Endothelial cell of umbilical vein (primary cell): ENCODE data around the gene LONP1. TPM values are rescaled to one million over a fixed set of nuclear protein-coding genes. Genes with fewer than 3 reads are reported as not detected.
A peak's percentile ranks its signal among the peaks of the same experiment; 100 is the strongest.

ENCODE experiments used
- BruUV-seq: library from RNA; stranded (reverse); fragments of 400-500 nt; replicated peaks from 2 replicates; lab custom pipeline; 2021; lab: Mats Ljungman, UMichigan
- CTCF ChIA-PET: fragments of 300-600, 350-600 bp; sonication (Branson Sonifier 250); formaldehyde crosslinking; loops from one replicate; lab custom pipeline; 2021; ENCODE audit warnings: antibody characterized with exemption, inconsistent platforms; lab: Charles Lee
- POLR2A ChIA-PET: fragments of 300-600, 350-600 bp; sonication (Branson Sonifier 250); formaldehyde crosslinking; loops from one replicate; lab custom pipeline; 2021; ENCODE audit warnings: antibody characterized with exemption, inconsistent platforms; lab: Charles Lee
- DNase-seq: peaks from one replicate; pipeline ENCODE4 v3.0.0-alpha.2; 2011; ENCODE audit warnings: low read depth, low spot score
- FAIRE-seq: peaks from 2 replicates; lab custom pipeline; 2011; peaks lifted over from hg19 to GRCh38; lab: Jason Lieb, UNC
- H2AFZ ChIP-seq: 2 replicates; pipeline ENCODE4 v1.6.0; 2012; ENCODE audit warnings: low read depth, low read length, control low read depth, inconsistent platforms
- H3K27ac ChIP-seq: 2 replicates; pipeline ENCODE4 v1.5.1; 2011; ENCODE audit warnings: low read depth, mild to moderate bottlenecking, control low read depth, low read length, moderate library complexity; ENCODE audit not compliant: insufficient read depth
- H3K27me3 ChIP-seq, 2 experiments: 2 replicates each; pipeline versions ENCODE4 v1.6.0 to v1.6.1; 2011; ENCODE audit warnings: low read length in 2 of 2, mixed read lengths in 1 of 2; ENCODE audit not compliant: control insufficient read depth in 2 of 2, insufficient read depth in 2 of 2
- H3K36me3 ChIP-seq, 2 experiments: 2 replicates in 1 of 2; 3 replicates in 1 of 2; pipeline ENCODE4 v1.5.1; 2011; ENCODE audit warnings: low read length in 2 of 2, mild to moderate bottlenecking in 1 of 2, moderate library complexity in 1 of 2; ENCODE audit not compliant: control insufficient read depth in 2 of 2, insufficient read depth in 2 of 2; ENCODE audit errors: extremely low read depth in 1 of 2
- H3K4me1 ChIP-seq: 3 replicates; pipeline ENCODE4 v1.5.1; 2011; ENCODE audit warnings: mild to moderate bottlenecking, low read length; ENCODE audit not compliant: control insufficient read depth, insufficient read depth; ENCODE audit errors: extremely low read depth
- H3K4me2 ChIP-seq: 2 replicates; pipeline ENCODE4 v1.6.1; 2011; ENCODE audit warnings: low read length, control low read depth, mixed read lengths; ENCODE audit not compliant: insufficient read depth
- H3K4me3 ChIP-seq, 3 experiments: fragments of 200-600 bp in 1 of 3; sonication (generic), shearing (Covaris generic) in 1 of 3; replicated peaks in 1 of 3; 2 replicates each; pipeline ENCODE4 v1.5.1; 2011 to 2016; ENCODE audit warnings: control low read depth in 3 of 3, low read length in 3 of 3, mild to moderate bottlenecking in 2 of 3, inconsistent platforms in 1 of 3, low read depth in 1 of 3, moderate library complexity in 1 of 3; ENCODE audit not compliant: insufficient read depth in 1 of 3
- H3K79me2 ChIP-seq: 2 replicates; pipeline ENCODE4 v1.6.0; 2012; ENCODE audit warnings: low read length, inconsistent platforms; ENCODE audit not compliant: control insufficient read depth, insufficient read depth
- H3K9ac ChIP-seq: replicated peaks from 2 replicates; pipeline ENCODE3; 2011; ENCODE audit warnings: low read length, control low read depth; ENCODE audit not compliant: insufficient read depth; ENCODE audit errors: extremely low read depth
- H3K9me1 ChIP-seq: replicated peaks from 3 replicates; pipeline ENCODE4 v1.6.0; 2011; ENCODE audit warnings: mild to moderate bottlenecking, low read length; ENCODE audit not compliant: control insufficient read depth, insufficient read depth; ENCODE audit errors: extremely low read depth
- H3K9me3 ChIP-seq: replicated peaks from 2 replicates; pipeline ENCODE4 v1.5.1; 2012; ENCODE audit warnings: low read length, inconsistent platforms; ENCODE audit not compliant: control insufficient read depth, insufficient read depth
- H4K20me1 ChIP-seq: replicated peaks from 2 replicates; pipeline ENCODE3; 2011; ENCODE audit warnings: mild to moderate bottlenecking, low read length; ENCODE audit not compliant: control insufficient read depth, insufficient read depth; ENCODE audit errors: extremely low read depth
- FOS ChIP-seq: IDR thresholded peaks from 2 replicates; pipeline ENCODE4 v1.6.1; 2011; ENCODE audit warnings: mild to moderate bottlenecking, low read length, moderate library complexity, borderline replicate concordance; ENCODE audit not compliant: insufficient read depth
- JUN ChIP-seq: IDR thresholded peaks from 2 replicates; pipeline ENCODE4 v1.6.1; 2011; ENCODE audit warnings: borderline replicate concordance, low read depth; ENCODE audit not compliant: insufficient read length, insufficient read depth
- POLR2A ChIP-seq: IDR thresholded peaks from 2 replicates; pipeline ENCODE4 v1.6.1; 2012; ENCODE audit warnings: low read depth, mild to moderate bottlenecking, control low read depth, low read length
- POLR2AphosphoS5 ChIP-seq: IDR thresholded peaks from 2 replicates; pipeline ENCODE4 v1.6.1; 2012; ENCODE audit warnings: low read depth, mild to moderate bottlenecking, control low read depth, low read length, moderate library complexity; ENCODE audit not compliant: insufficient read depth
- dilution Hi-C: fragments of 300-500 bp; cut with MboI; formaldehyde crosslinking; loops from one replicate; pipeline ENCODE4 v1.15.0; 2019; ENCODE audit warnings: low sequenced_read_pairs; ENCODE audit not compliant: extremely low pct_ligation_motif_present
- intact Hi-C: fragments of 100-400 bp; cut with micrococcal nuclease; formaldehyde crosslinking; loops from one replicate; pipeline ENCODE4 v1.10.0; 2022
- polyA plus RNA-seq, 4 experiments: library from polyadenylated mRNA; depleted of rRNA in 3 of 4; stranded (reverse) in 3 of 4; unstranded in 1 of 4; fragments of >200 nt; gene quantifications; 2 replicates each; pipeline versions ENCODE4 v1.2.1 to v1.2.3, GENCODE V29; 2011 to 2012; ENCODE audit warnings: missing spikeins in 1 of 4
- total RNA-seq: library from RNA; stranded (reverse); gene quantifications from 2 replicates; pipeline ENCODE4 v1.2.3, GENCODE V29; 2021
- TF ChIP-seq, protein P1 (sequence below), 2 donors: IDR thresholded peaks; 1 replicate in 1 of 2; 2 replicates in 1 of 2; pipeline ENCODE4 v1.5.1; 2011; ENCODE audit warnings: low read length in 2 of 2, mild to moderate bottlenecking in 2 of 2, moderate library complexity in 2 of 2, control low read depth in 1 of 2, inconsistent platforms in 1 of 2, low read depth in 1 of 2; ENCODE audit not compliant: insufficient read depth in 1 of 2; ENCODE audit errors: extremely low read depth in 1 of 2

The LONP1 gene
- total and polyA plus RNA-seq, 2 donors (not counting 3 experiments of a cell fraction or from before 2014, with no cell fraction given) = 70.0 to 95.7 TPM

- Histone ChIP-seq H3K4me1 (peaks cover 15% of the 10 kb centered on the region), H3K9me3 (no peaks in the 10 kb centered on the region), H3K27me3 (no peaks in the 10 kb centered on the region), H2AFZ (no peak overlapping the region), H3K79me2 (peaks cover 44% of the 10 kb centered on the region), H3K9me1 (no peaks in the 10 kb centered on the region), H3K4me2 (peak overlapping the region; percentile 91), H3K27ac (peak overlapping the region; percentile 85), H3K9ac (peak overlapping the region; percentile 81), H4K20me1 (no peaks in the 10 kb centered on the region), H3K36me3 (no peaks in the 10 kb centered on the region), H3K4me3 (peak overlapping the region; percentile 52 to 79 (median 75))
- ChIA-PET POLR2A (interaction anchor here (0.6 to 1.1 kb wide), 4 partner anchors 12 to 72 kb away, joined by 3 to 4 read pairs (median 3); partner anchors contain the start of gene DUS3L), CTCF (interaction anchor here (1.0 to 2.1 kb wide), 10 partner anchors 9 to 184 kb away, joined by 3 to 11 read pairs (median 4); partner anchors contain the start of genes NDUFA11, RPL36, SAFB and SAFB2)
- TSS peak; percentile 57 for BruUV-seq
- DNase-seq (peak; percentile 40), FAIRE-seq (peak; percentile 70)
- intact Hi-C loops (no loop called here), dilution Hi-C loops (no loop called here)
- no peak for TF ChIP-seq FOS
Observed at GRCh38 chr19:5719274-5719960, 529 bp downstream of the LONP1 start.

DNA sequence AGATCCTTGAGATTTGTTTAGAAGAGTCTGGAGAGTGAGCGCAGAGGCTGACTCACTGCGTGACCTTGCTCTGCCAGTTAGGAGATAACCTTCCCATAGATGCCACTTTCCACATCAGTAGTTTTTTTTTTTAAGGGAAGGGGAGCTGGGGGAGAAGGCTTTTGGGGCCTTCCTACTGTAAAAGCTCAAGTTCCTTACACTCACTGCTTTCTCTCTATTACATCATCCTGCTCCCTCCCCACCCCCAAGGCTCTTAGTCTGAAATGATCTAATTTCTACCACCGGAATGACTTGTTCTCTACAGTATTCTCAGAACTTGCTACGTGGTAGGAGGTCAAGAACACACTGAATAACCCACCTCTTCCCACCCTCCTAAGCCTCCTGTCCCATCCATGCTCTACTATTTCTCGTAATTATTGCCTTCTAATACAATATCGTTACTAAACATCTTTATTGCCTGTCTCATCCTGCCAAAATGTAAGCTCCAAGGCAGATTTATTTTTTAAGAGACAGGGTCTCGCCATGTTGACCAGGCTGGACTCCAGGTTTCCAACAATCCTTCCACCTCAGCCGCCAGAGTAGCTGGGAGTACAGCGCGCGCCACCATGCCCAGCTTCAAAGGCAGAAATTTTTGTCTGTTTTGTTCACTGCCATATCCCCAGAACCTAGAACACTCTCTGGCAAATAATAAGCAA, 1.2 kb downstream of the LONP1 start:
- FAIRE-seq (peak; percentile 52), DNase-seq (peak; percentile 67)
- peaks cover 15% of the 10 kb centered on the region for H3K4me1 ChIP-seq
- ChIA-PET POLR2A (interaction anchor here (0.6 kb wide), 1 partner anchor 63 kb away, joined by 3 read pairs; no protein-coding TSS in a partner anchor), CTCF (interaction anchor here (1.2 to 1.4 kb wide), 2 partner anchors 27 to 29 kb away, joined by 3 to 6 read pairs; partner anchors contain the start of gene RPL36)
- peaks cover 48% of the 10 kb centered on the region for H3K79me2 ChIP-seq
- H4K20me1 ChIP-seq = no peaks in the 10 kb centered on the region
- TF ChIP-seq, protein P1, sequence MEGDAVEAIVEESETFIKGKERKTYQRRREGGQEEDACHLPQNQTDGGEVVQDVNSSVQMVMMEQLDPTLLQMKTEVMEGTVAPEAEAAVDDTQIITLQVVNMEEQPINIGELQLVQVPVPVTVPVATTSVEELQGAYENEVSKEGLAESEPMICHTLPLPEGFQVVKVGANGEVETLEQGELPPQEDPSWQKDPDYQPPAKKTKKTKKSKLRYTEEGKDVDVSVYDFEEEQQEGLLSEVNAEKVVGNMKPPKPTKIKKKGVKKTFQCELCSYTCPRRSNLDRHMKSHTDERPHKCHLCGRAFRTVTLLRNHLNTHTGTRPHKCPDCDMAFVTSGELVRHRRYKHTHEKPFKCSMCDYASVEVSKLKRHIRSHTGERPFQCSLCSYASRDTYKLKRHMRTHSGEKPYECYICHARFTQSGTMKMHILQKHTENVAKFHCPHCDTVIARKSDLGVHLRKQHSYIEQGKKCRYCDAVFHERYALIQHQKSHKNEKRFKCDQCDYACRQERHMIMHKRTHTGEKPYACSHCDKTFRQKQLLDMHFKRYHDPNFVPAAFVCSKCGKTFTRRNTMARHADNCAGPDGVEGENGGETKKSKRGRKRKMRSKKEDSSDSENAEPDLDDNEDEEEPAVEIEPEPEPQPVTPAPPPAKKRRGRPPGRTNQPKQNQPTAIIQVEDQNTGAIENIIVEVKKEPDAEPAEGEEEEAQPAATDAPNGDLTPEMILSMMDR (IDR thresholded peaks at IDR 0.05; ENCODE audit: extremely low read depth in 1 of 2, insufficient read depth in 1 of 2, low read depth in 1 of 2, low read length in 2 of 2) = no peak
- TF ChIP-seq POLR2AphosphoS5 = no peak
- peak; percentile 36 for TF ChIP-seq JUN
- TF ChIP-seq POLR2A = no peak
- H2AFZ ChIP-seq = no peak overlapping the region
- H3K9me1 ChIP-seq = no peaks in the 10 kb centered on the region
- no peaks in the 10 kb centered on the region for H3K27me3 ChIP-seq
- BruUV-seq = TSS peak; percentile 99
- intact Hi-C loops = no loop called here
- no peaks in the 10 kb centered on the region for H3K36me3 ChIP-seq
- H3K27ac ChIP-seq = peak overlapping the region; percentile 85
- H3K9me3 ChIP-seq = no peaks in the 10 kb centered on the region
- dilution Hi-C loops = no loop called here
- peak overlapping the region; percentile 81 for H3K9ac ChIP-seq
- H3K4me2 ChIP-seq = peak overlapping the region; percentile 91
- peak overlapping the region; percentile 52 to 79 (median 75) for H3K4me3 ChIP-seq
